Sigmoid colon (tissue), 7 donors: ENCODE results near the gene FGF2. TPM values are rescaled to one million over a fixed set of nuclear protein-coding genes. Genes with fewer than 3 reads are reported as not detected.

Experiments
- DNase-seq: peaks from one replicate; pipeline ENCODE4 v3.0.0-alpha.2; 2019
- H3K27ac ChIP-seq, 4 donors: fragments of 200-600 bp; sonication (generic); one replicate each; pipeline ENCODE4 v1.5.1; 2016 to 2019; ENCODE audit warnings: mild to moderate bottlenecking in 1 of 4
- H3K27me3 ChIP-seq, 3 donors: fragments of 200-600 bp; sonication (generic); one replicate each; pipeline ENCODE4 v1.5.1; 2019; ENCODE audit warnings: mild to moderate bottlenecking in 1 of 3
- H3K36me3 ChIP-seq, 4 donors: fragments of 200-600 bp; sonication (generic); one replicate each; pipeline ENCODE4 v1.5.1; 2016 to 2019
- H3K4me1 ChIP-seq, 4 donors: fragments of 200-600 bp; sonication (generic); one replicate each; pipeline ENCODE4 v1.5.1; 2017 to 2019
- H3K4me3 ChIP-seq, 4 donors: fragments of 200-600 bp; sonication (generic); one replicate each; pipeline ENCODE4 v1.5.1; 2017 to 2019; ENCODE audit warnings: mild to moderate bottlenecking in 2 of 4, moderate library complexity in 1 of 4
- H3K9me3 ChIP-seq, 4 donors: fragments of 200-600 bp in 3 of 4; sonication (generic) in 3 of 4; one replicate each; pipeline versions ENCODE4 v1.5.1 to v1.6.1; 2013 to 2019
- EP300 ChIP-seq, 4 donors: sonication (generic); formaldehyde crosslinking; IDR thresholded peaks; one replicate each; pipeline ENCODE4 v1.6.1; 2017; ENCODE audit warnings: antibody characterized with exemption in 4 of 4
- POLR2A ChIP-seq, 2 donors: fragments of 450-650 bp; IDR thresholded peaks; one replicate each; pipeline ENCODE4 v1.6.1; 2016; ENCODE audit warnings: antibody characterized with exemption in 2 of 2, mild to moderate bottlenecking in 2 of 2, moderate library complexity in 2 of 2
- POLR2AphosphoS5 ChIP-seq, 4 donors: sonication (generic); formaldehyde crosslinking; IDR thresholded peaks; one replicate each; pipeline ENCODE4 v1.6.1; 2017; ENCODE audit warnings: antibody characterized with exemption in 4 of 4
- WGBS, 2 donors: extraction: QIAGEN DNeasy Blood & Tissue Kit; methylation state at CpG; one replicate each; pipeline ENCODE4 v1.1.7; 2013; 5-methylcytosine and 5-hydroxymethylcytosine counted together
- intact Hi-C: fragments of 100-400 bp; cut with DNase I; formaldehyde crosslinking; loops from one replicate; pipeline ENCODE4 v1.15.1; 2023
- polyA plus RNA-seq, 3 donors: library from polyadenylated mRNA; stranded (reverse); fragments of 200-250 nt; gene quantifications; one replicate each; pipeline ENCODE4 v1.2.3, GENCODE V29; 2013
- total RNA-seq, 4 donors: library from RNA; depleted of rRNA; stranded (reverse); fragments of >200 nt; gene quantifications; one replicate each; pipeline ENCODE4 v1.1.0, GENCODE V29; 2016
- TF ChIP-seq, protein P1 (sequence below), 4 experiments: fragments of 450-650 bp in 3 of 4; fragments of 200-600 bp in 1 of 4; IDR thresholded peaks; one replicate each; pipeline ENCODE4 v1.5.1; 2016 to 2019; ENCODE audit warnings: antibody characterized with exemption in 4 of 4, mild to moderate bottlenecking in 3 of 4, moderate library complexity in 2 of 4
- donor health status: healthy with polysubstance abuse.
- donor health status: Bipolar disorder and iron deficiency.
- donor health status: healthy.

The FGF2 gene
- total and polyA plus RNA-seq, 7 donors = 0.46 to 54.7 (median 37.4) TPM

DNA sequence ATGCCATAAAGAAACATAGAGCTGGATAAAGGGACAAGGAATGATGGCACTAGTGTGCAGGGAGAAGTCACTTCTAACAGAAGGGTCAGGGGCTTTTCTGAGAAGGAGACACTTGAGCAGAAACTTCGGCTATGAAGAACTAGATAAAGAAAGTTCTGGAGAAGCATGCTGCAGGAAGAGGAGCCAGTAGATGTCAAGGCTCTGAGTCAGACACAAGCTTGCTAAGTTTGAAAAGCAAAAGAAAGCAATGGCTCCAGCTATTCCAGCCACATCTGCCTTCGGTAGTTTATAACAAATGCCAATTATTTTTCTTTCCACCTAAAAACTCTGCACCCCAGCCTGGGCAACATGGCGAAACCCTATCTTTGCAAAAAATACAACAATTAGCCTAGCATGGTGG lies 88.3 kb downstream of the FGF2 start:
- H3K9me3 ChIP-seq = no peaks in the 10 kb centered on the region
- peaks cover 0 to 11% (median 6%) of the 10 kb centered on the region in 4 donors for H3K4me1 ChIP-seq
- intact Hi-C loops = loop anchor here (2.0 kb wide), 1 partner anchor 156 kb away; no protein-coding TSS in a partner anchor
- no peak overlapping the region for H3K27ac ChIP-seq
- no peak for TF ChIP-seq POLR2A (IDR thresholded peaks at IDR 0.05)
- TF ChIP-seq, protein P1, sequence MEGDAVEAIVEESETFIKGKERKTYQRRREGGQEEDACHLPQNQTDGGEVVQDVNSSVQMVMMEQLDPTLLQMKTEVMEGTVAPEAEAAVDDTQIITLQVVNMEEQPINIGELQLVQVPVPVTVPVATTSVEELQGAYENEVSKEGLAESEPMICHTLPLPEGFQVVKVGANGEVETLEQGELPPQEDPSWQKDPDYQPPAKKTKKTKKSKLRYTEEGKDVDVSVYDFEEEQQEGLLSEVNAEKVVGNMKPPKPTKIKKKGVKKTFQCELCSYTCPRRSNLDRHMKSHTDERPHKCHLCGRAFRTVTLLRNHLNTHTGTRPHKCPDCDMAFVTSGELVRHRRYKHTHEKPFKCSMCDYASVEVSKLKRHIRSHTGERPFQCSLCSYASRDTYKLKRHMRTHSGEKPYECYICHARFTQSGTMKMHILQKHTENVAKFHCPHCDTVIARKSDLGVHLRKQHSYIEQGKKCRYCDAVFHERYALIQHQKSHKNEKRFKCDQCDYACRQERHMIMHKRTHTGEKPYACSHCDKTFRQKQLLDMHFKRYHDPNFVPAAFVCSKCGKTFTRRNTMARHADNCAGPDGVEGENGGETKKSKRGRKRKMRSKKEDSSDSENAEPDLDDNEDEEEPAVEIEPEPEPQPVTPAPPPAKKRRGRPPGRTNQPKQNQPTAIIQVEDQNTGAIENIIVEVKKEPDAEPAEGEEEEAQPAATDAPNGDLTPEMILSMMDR (IDR thresholded peaks at IDR 0.05) = no peak
- no peak for TF ChIP-seq EP300 (IDR thresholded peaks at IDR 0.05)
- TF ChIP-seq POLR2AphosphoS5 (IDR thresholded peaks at IDR 0.05) = no peak
- no peaks in the 10 kb centered on the region for H3K36me3 ChIP-seq
- DNase-seq = no peak
- 83 to 93% methylated on average over 3 of the region's 3 CpGs for WGBS, 2 donors
- H3K4me3 ChIP-seq = no peak overlapping the region
- no peaks in the 10 kb centered on the region for H3K27me3 ChIP-seq

DNA sequence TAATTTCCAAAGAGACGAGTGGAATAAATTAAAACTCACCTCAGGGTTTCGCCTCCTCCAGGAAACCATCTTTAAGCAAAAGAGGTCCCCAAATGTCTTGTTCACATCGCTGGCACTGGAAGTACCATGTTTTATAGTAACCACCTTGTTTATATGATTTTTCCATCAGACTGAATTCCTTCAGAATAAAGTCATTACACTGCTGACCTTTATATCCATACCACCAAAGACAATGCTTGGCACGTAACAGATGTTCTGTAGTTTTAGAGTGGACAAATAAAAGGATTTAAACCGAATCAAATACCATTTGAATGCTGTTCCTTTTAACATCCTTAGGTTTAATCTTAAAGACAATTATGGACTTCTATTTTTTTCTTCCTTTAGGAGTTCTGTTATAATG lies 91.1 kb downstream of the FGF2 start:
- no peak for DNase-seq
- no peak overlapping the region for H3K4me3 ChIP-seq
- no peaks in the 10 kb centered on the region for H3K27me3 ChIP-seq
- no peak overlapping the region for H3K27ac ChIP-seq
- no peaks in the 10 kb centered on the region for H3K9me3 ChIP-seq
- 88 to 90% methylated on average over 5 of the region's 5 CpGs for WGBS, 2 donors
- no peaks in the 10 kb centered on the region for H3K36me3 ChIP-seq
- H3K4me1 ChIP-seq = peaks cover 0 to 19% (median 10%) of the 10 kb centered on the region in 4 donors
- TF ChIP-seq POLR2A (IDR thresholded peaks at IDR 0.05) = no peak
- intact Hi-C loops = no loop called here

DNA sequence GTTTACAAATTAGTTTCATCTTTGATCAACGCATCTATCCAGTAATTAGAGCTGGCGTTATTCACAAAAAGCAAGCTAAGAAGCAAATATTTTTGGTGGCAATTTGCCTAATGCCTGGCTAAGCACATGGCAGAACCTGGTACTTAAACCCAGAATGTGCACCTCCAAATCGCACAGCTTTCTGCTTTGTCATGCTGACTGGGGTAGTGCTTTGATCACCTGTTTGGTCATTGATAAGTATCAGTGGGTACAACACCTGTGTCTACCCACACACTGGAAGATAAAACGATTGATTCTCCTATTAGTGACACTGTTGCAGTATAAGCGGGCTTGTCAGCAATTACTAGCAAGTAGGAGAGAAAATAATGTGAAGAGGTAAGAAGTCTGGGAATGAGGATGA lies 93.8 kb downstream of the FGF2 start:
- intact Hi-C loops = loop anchor here (5.0 kb wide), 2 partner anchors 188 to 1342 kb away; partner anchors contain the start of gene BBS12
- Histone ChIP-seq H3K4me1 (peaks cover 0 to 21% (median 19%) of the 10 kb centered on the region in 4 donors), H3K4me3 (no peak overlapping the region), H3K36me3 (no peaks in the 10 kb centered on the region), H3K9me3 (no peaks in the 10 kb centered on the region), H3K27me3 (no peaks in the 10 kb centered on the region), H3K27ac (no peak overlapping the region)
- DNase-seq = no peak
- TF ChIP-seq POLR2AphosphoS5 (IDR thresholded peaks at IDR 0.05) (no peak), EP300 (IDR thresholded peaks at IDR 0.05) (no peak), POLR2A (IDR thresholded peaks at IDR 0.05) (no peak)
- TF ChIP-seq, protein P1 (IDR thresholded peaks at IDR 0.05) = no peak
- WGBS, 2 donors = 92 to 93% methylated on average over 5 of the region's 5 CpGs

DNA sequence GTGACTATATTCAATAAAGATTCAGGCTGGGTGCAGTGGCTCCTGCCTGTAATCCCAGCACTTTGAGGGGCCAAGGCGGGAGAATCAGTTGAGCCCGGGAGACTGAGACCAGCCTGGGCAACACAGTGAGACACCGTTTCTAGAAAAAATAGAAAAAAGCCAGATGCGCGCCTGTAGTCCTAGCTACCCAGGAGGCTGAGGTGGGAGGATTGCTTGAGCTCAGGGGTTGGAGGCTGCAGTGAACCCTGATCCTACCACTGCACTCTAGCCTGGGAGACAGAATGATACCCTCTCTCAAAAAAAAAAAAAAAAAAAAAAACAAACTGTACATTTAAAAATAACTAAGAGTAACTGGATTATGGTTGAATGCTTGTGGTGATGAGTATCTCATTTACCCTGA lies 94.7 kb downstream of the FGF2 start:
- WGBS, 2 donors = 90 to 91% methylated on average over 5 of the region's 5 CpGs
- intact Hi-C loops = loop anchor here (5.0 kb wide), 2 partner anchors 189 to 1341 kb away; partner anchors contain the start of gene BBS12
- H3K27me3 ChIP-seq = no peaks in the 10 kb centered on the region

More for the DNA sequence above, 94.7 kb downstream of the FGF2 start:
- Histone ChIP-seq H3K36me3 (no peaks in the 10 kb centered on the region), H3K4me1 (peaks cover 0 to 21% (median 19%) of the 10 kb centered on the region in 4 donors), H3K4me3 (peak overlapping the region; percentile 63 to 85 (median 72)), H3K9me3 (no peaks in the 10 kb centered on the region), H3K27ac (peak overlapping the region; percentile 81 to 90 (median 84))
- no peak for TF ChIP-seq EP300 (IDR thresholded peaks at IDR 0.05)
- TF ChIP-seq, protein P1 (IDR thresholded peaks at IDR 0.05) = no peak
- no peak for TF ChIP-seq POLR2A (IDR thresholded peaks at IDR 0.05)
- TF ChIP-seq POLR2AphosphoS5 (IDR thresholded peaks at IDR 0.05) = no peak
- DNase-seq = no peak
